ENCODE data around the gene CNIH2.

GRCh38 chr11:66326261-66327111, 48.5 kb downstream of the CNIH2 start:
- TF ChIP-seq CTCF (IDR thresholded peaks at IDR 0.05) (no peak), POLR2AphosphoS5 (IDR thresholded peaks at IDR 0.05) (no peak)
